ENCODE data around the gene MSS51.

DNA sequence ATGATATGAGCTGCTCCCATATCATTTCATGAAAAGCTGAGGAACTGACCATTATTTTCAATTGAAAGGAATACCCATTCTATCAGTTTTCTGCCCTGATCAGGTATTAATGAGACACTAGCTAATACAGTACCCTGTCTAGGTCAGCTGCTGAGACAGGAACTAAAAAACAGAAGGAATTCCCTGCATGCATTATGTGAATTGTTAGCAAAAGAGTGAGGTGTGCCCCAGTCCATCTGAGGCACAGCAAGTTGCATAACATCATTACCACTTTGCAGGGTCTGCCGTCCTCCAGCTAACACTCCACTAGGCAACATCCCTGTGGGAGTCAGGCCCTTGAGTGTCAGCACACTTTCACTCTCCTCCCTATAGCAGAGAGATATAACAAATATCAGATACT lies 11.1 kb upstream of the MSS51 start:
- no peak for TF ChIP-seq GATA2 (IDR thresholded peaks at IDR 0.05; ENCODE audit: low read depth, low read length)
- TF ChIP-seq GATA3 (IDR thresholded peaks at IDR 0.05; ENCODE audit: low read depth, low read length) = no peak

All from SH-SY5Y (cell line).